RWPE2 (cell line): Measurements from ENCODE around the gene MPPE1.

Experiments
- ATAC-seq: fragments of 200-7000 bp; cut with Tn5 transposase; 3 replicates; pipeline ENCODE4 v1.9.1; 2021; ENCODE audit warnings: low read depth
- DNase-seq: peaks from one replicate; pipeline ENCODE4 v3.0.0-alpha.2; 2020; ENCODE audit warnings: low spot score
- H3K27ac ChIP-seq: fragments of 450-650 bp; 2 replicates; pipeline ENCODE4 v1.5.1; 2017; ENCODE audit warnings: mild to moderate bottlenecking; ENCODE audit not compliant: poor library complexity, severe bottlenecking
- H3K27me3 ChIP-seq: fragments of 250-450 bp; sonication (Bioruptor Pico); 2 replicates; pipeline ENCODE4 v1.5.1; 2021; ENCODE audit warnings: mild to moderate bottlenecking, moderate library complexity; ENCODE audit not compliant: insufficient read depth, poor library complexity, severe bottlenecking
- H3K36me3 ChIP-seq: fragments of 250-450 bp; sonication (Bioruptor Pico); 2 replicates; pipeline ENCODE4 v1.5.1; 2020; ENCODE audit warnings: low read depth, mild to moderate bottlenecking, moderate library complexity
- H3K4me1 ChIP-seq: fragments of 250-450 bp; sonication (Bioruptor Pico); 2 replicates; pipeline ENCODE4 v1.5.1; 2021; ENCODE audit warnings: mild to moderate bottlenecking, moderate library complexity; ENCODE audit not compliant: insufficient read depth, poor library complexity, severe bottlenecking
- H3K4me3 ChIP-seq: fragments of 250-450 bp; sonication (Bioruptor Pico); 2 replicates; pipeline ENCODE4 v1.5.1; 2021; ENCODE audit warnings: mild to moderate bottlenecking, moderate library complexity; ENCODE audit not compliant: severe bottlenecking
- H3K9me3 ChIP-seq: fragments of 250-450 bp; sonication (Bioruptor Pico); 2 replicates; pipeline ENCODE4 v1.5.1; 2021; ENCODE audit warnings: mild to moderate bottlenecking, moderate library complexity; ENCODE audit not compliant: severe bottlenecking
- CTCF ChIP-seq: fragments of 450-650 bp; IDR thresholded peaks from one replicate; pipeline ENCODE4 v1.5.1; 2017; ENCODE audit warnings: mild to moderate bottlenecking, moderate library complexity; ENCODE audit not compliant: poor library complexity, severe bottlenecking

MPPE1 gene

GRCh38 chr18:11872479-11873136 lies 35.5 kb downstream of the MPPE1 start:
- DNase-seq, result no peak
- Histone ChIP-seq H3K4me1 (no peaks in the 10 kb centered on the region), H3K9me3 (no peaks in the 10 kb centered on the region), H3K36me3 (no peaks in the 10 kb centered on the region), H3K4me3 (no peak overlapping the region), H3K27me3 (no peaks in the 10 kb centered on the region), H3K27ac (no peak overlapping the region)
- TF ChIP-seq CTCF, result peak; percentile 77
- ATAC-seq, result peak; percentile 93

- Histone ChIP-seq H3K36me3 (no peaks in the 10 kb centered on the region), H3K27me3 (no peaks in the 10 kb centered on the region), H3K9me3 (no peaks in the 10 kb centered on the region), H3K27ac (no peak overlapping the region), H3K4me3 (no peak overlapping the region), H3K4me1 (no peaks in the 10 kb centered on the region)
- no peak for TF ChIP-seq CTCF
- no peak for DNase-seq
- no peak for ATAC-seq
Measured at GRCh38 chr18:11871501-11871900, 36.6 kb downstream of the MPPE1 start.

GRCh38 chr18:11868230-11868629 lies 39.9 kb downstream of the MPPE1 start:
- H3K27me3 ChIP-seq, result no peaks in the 10 kb centered on the region
- H3K9me3 ChIP-seq, result no peaks in the 10 kb centered on the region
- TF ChIP-seq CTCF, result no peak
- no peaks in the 10 kb centered on the region for H3K4me1 ChIP-seq
- H3K36me3 ChIP-seq, result no peaks in the 10 kb centered on the region
- H3K4me3 ChIP-seq, result no peak overlapping the region
- DNase-seq (no peak), ATAC-seq (no peak)
- no peak overlapping the region for H3K27ac ChIP-seq

- Histone ChIP-seq H3K27me3 (no peaks in the 10 kb centered on the region), H3K4me1 (no peaks in the 10 kb centered on the region), H3K27ac (no peak overlapping the region), H3K9me3 (no peaks in the 10 kb centered on the region), H3K36me3 (no peaks in the 10 kb centered on the region), H3K4me3 (no peak overlapping the region)
- TF ChIP-seq CTCF, result no peak
- ATAC-seq (no peak), DNase-seq (no peak)
Measured at GRCh38 chr18:11866764-11867163, 41.4 kb downstream of the MPPE1 start.

GRCh38 chr18:11866329-11866728 lies 41.8 kb downstream of the MPPE1 start:
- Histone ChIP-seq H3K9me3 (no peaks in the 10 kb centered on the region), H3K4me3 (no peak overlapping the region), H3K27me3 (no peaks in the 10 kb centered on the region), H3K4me1 (no peaks in the 10 kb centered on the region), H3K27ac (no peak overlapping the region), H3K36me3 (no peaks in the 10 kb centered on the region)
- DNase-seq, result no peak
- TF ChIP-seq CTCF, result no peak
- no peak for ATAC-seq
